Activated CD4-positive, alpha-beta T cell treated with anti-CD3 and anti-CD28 coated beads, Interleukin-2, Interleukin-4, amounts not matched to agents 100 ng/mL and 50 ng/mL, durations not matched to agents 16 hours and 8 hours (primary cell): ENCODE results near the gene PDE4A.
"Not testable (repeated sequence)": the region's sequence is repeated elsewhere in the genome, so short reads cannot be mapped to it uniquely, and the experiment has no call there.

Experiments
- DNase-seq: peaks from one replicate; pipeline ENCODE4 v3.0.0-alpha.2; 2020; ENCODE audit warnings: low spot score

PDE4A gene

DNA sequence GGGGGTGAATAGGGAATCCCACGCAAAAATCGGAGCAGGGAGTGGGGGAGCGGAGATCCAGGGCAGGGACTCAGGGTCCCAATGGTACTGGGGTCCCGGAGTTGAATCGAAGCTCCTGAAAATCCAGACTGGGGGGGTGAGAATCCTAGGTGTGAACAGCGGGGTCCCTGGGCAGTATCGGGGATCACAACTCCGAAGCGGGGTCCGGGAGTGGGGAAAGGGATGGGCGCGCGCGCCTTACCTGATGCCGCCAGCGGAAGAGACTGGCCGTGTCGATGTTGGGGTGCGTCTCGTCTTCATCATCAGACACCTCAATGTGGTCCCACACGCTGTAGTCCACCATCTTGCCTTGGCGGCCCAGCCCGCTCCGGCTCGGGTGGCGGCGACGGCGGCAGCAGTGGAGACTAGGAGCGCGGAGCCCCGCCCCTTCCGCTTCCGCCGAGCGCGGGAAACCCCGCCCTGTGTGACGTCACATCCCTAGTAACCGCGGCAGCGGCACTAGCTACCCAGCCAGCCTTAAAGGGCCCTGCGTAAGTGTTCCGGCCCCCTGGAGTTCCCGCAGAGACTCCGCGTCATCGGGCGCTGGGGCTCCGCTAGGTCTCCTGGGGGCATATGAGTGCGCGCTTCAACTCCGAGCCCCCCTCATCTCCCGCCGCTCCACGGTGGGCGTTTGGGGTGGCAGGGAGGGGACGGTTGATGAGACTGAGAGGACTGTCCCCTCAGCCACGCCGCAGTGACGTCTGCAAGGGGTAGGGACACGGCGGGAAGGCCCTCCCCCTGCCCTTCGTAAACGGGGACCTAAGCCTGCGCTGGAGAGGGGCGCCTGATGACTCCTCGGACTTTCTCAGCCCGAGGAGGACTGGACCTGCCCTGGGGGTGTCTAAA lies 17.0 kb upstream of the PDE4A start, which contains the start of gene CDC37:
TSS of gene CDC37 (minus strand) at position 406 of the 885 bp plus-strand sequence. CDS start at position 343, 63 bp downstream.
- DNase-seq, result peak; percentile 98

DNA sequence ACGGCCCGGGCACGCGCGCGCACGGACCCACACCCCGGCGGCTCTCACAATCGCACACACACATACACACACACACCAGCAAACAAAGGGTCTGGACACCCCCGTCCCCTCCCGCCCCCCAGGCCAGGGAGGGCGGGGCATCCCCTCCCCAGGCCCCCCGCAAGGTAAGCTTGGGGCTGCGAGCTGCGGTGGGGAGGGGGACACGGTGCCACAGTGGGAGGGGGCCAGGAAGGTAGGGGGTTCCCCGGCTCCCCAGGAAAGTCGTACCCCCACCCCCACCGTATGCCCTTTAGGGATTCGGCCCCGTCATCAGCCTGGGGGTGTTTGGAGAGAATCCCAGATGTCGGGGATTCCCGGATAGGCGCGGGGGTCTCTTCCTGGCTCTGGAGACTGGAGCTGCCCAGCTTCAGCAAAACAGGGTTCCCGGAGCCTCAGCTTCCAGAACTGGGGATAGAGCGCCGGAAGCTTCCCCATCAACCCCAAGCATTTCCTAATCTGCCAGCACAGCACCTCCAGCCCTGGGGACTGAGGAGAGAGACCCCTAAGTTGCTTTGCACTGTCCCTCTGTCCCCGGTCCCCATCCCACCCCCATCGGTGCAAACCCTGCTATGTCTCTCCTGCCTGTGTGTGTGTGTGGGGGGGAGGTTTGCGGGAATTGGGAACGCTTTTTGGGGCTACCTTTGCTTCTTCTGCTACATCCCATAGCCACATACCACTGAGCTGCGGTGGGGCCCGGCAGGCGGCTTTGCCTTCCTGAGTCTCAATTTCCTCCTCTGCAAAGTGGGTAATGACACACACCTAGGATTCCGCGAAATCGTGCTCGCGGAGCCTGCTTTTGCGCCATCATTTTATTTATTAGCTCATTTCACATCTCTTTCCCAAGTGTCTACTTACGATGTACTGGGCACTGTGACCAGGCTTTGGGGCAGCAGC lies 15.2 kb upstream of the PDE4A start:
- DNase-seq, result peak; percentile 67

DNA sequence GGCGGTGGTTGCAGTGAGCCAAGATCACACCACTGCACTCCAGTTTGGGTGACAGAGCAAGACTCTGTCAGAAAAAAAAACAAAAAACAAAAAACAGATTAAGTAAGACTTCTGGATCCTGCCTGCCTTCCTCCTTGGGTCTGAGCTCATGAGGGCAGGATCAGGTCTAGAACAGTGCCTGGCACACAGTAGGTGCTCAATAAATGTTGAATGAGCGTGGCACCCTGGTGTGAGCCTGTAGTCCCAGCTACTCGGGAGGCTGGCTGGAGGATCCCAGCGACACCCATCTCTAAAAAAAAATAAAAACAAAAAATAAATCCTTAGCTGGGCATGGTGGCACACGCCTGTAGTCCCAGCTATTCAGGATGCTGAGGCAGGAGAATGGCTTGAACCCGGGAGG lies 14.1 kb upstream of the PDE4A start:
- no peak for DNase-seq

DNA sequence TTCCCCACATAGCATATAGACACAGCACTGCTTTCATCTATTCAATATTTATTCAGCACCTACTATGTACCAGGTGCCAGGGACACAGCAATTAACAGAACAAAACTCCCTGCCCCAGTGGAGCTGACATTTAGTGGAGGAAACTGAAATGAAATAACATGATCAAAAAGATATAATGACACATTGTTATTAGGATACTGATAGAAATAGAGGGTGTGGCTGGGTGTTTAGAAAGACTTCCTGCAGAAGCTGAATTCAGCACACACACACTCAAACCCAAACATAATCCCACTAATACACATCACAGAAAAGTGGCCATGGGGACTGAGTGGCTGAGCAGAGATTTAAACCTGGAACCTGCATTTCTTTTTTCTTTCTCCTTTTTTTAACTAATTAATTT lies 13.2 kb upstream of the PDE4A start:
- DNase-seq, result no peak

DNA sequence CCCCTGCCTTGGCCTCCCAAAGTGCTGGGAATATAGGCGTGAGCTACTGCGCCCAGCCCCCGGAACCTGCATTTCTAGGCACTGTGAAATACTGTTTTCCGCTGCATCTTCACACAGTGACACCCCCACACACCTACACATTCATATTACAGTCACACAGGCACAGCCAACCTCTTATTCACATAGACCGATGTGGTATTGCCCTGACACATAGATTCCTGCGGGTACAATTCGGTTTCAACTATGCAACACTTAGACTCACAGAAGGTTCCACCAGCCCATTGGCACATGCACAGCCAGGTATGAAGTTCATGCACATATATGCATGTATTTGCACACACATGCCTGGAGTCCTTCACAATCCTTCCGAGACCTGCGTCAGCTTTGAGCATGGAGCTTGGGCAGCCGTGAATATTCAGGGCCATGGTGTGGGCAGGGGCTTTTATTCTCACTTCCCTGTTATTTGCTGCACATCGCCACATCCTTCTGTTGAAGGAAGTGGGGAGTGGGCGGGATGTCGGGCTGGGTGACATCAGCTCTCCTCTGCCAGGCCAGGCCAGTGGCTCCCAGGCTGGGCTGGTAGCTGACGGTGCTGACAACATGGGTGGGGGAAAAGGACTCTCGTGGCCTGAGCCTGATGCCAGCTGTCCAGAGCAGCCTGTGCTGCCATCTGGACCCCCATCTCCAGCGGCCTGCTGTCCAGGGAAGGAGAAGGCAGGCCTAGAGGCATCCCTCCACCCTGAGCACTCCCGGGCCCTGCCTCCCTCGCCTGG lies 11.6 kb upstream of the PDE4A start:
- DNase-seq, result peak; percentile 82

DNA sequence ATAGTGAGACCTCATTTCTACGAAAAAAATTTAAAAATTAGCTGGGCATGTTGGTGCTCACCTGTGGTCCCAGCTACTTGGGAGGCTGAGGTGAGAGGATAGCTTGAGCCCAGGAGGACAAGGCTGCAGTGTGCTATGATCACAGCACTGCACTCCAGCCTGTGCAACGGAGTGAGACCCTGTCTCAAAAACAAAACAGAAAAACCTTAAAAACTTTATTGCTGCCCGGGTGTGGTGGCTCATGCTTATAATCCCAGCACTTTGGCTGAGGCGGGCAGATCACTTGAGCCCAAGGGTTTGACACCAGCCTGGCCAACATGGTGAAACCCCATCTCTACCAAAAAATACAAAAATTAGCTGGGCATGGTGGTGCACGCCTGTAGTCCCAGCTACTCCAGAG lies 9.1 kb upstream of the PDE4A start:
- not testable (repeated sequence) for DNase-seq

DNA sequence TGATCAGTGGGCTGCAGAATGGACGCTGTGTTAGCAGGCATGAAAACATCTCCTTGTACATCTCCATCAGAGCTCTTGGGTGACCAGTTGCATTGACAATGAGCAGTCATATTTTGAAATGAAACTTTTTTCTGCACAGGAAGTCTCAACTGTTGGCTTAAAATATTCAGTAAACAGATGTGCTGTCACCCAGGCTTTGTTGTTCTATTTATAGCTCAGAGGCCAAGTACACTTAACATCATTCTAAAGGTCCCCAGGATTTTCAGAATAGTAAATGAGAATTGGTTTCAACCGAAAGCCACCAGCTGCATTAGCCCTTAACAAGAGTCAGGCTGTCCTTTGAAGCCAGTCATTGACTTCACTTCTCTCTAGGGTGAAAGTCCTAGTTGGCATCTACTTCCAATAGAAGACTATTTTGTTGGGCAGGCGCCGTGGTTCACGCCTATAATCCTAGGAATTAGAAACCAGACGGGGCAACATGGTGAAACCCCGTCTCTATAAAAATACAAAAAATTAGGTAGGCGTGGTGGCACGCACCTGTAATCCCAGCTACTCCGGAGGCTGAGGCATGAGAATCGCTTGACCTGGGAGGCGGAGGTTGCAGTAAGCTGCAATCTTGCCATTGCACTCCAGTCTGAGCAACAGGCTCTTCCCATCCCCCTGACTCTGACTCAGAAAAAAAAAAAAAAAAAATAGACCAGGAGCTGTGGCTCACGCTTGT lies 7.9 kb upstream of the PDE4A start:
- DNase-seq, result peak; percentile 86

DNA sequence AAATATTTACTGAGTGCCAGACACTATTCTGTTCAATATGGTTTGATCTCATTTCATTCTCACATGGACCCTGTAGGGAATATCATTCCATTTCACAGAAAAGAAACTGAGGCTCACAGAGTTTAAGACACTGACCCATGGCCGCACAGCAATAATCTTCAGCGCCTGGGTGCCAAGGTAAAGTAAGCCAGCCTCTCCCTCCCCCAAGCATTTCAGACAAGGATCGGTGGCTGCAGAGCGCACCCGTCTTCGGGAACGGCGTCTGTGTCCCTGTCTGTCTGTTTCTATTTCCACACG lies 4.3 kb upstream of the PDE4A start:
- DNase-seq, result no peak

DNA sequence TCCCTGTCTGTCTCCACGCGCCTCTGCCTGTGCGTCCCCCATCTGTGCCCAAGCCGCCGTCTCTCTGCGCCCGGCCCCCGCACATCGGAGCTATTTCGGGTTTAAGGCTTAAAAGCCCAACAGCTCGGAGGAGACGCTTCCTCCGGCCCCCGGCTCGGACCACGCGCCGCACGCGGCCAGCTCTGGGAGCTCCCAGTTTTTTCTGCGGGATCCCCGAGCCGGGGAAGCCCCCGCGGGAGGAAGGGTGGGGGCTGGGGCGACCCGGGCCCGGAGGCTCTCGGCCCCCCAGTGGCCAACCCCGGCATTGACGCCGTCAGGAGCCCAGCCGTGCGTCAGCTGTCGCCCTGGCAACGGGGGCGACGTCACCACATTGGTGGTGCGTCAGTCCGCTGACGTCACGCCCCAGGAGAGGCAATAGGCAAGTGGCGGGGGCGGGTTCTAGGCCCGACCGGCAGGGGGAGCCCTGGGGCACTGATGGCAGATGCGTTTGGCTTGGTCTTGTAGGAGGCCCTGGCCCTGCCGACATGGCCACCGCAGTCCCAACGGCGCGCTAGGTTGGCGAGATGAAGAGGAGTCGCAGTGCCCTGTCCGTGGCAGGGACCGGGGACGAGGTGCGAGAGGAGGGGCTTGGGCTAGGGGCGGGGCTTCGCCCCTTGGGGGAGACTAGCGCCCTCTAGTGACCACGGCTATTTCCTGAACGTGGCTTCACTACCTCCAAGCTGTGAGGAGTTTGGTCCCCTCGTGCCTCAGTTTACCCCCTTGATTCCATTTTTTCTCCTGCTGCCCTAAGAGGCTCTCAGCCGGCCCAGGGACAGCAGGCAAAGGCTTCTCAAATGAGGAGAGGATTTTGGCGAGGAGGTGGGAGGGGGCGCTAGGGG lies 3.7 kb upstream of the PDE4A start:
- peak; percentile 94 for DNase-seq

DNA sequence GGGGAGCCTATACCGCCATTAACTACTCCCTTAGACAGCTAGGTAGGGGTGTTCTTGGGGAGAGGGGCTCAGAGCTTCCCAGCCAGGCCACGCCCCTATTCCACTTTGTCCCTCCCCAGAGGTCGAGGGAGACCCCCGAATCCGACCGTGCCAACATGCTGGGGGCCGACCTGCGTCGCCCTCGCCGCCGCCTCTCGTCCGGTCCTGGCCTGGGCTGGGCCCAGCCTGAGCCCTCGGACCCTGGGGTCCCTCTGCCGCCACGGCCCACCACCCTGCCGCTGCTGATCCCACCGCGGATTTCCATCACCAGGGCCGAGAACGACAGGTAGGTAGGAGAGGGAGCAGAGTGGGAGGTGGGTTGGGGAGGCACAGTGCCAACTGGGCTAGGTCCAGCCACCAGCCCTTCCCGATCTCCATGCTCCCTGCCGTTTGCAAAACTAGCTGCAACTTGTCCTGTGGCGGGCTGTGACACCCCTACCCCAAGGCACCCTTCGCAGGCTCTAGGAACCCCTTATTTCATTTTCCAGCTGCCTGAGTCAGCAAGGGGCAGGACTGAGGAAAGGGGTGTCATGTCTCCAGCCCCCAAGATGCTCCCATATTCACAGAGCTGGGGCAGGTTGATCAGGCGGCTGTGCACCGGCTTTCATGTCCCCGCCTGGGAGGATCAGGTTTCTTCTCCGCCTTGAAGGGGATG lies 2.6 kb upstream of the PDE4A start:
- no peak for DNase-seq

DNA sequence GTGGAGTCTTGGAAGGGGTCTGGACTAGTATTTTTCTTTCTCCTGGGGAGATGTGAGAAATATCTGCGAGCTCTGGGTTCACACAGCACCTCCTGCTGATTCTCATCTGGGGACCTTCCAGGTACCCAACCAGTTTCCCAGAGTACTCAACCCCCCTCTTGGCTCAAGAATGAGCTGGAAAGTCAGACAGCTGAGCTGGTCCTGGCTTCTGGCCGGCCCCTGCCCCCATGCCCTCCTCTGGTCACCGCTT lies 2.2 kb upstream of the PDE4A start:
- DNase-seq, result no peak

DNA sequence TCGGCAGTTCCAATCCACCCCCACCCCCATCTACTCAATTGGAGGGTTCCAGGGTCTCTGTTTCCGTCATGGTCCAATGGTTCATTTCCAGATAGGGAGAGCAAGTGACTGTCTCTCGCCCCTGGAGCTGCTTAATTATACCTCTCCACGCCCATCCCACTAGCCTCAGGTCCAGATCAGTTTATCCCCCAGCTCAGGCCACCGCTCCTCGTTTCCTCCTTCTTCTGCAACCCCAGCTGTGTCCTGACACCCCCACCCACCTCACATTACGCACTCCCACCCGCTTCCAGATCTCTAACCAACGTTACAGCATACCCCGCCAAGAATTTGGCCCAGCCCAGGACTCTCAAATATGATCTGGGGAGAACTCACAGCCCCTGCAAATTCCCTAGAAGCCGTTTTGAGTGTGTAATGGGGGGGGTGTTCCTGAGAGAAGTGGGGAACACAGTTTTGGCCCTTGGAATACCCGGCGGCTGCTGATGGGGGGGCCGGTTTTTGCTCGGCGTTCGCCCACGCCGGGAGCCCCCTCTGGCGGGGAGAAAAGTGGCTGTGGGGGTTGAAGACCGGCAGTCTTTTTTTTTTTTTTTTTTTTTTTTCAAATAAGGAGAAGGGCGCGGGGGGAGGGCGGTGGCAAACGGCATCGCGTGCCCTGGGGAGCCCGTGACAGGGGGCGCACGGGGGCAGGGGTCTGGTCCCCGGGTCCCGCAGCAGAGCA lies 1.7 kb upstream of the PDE4A start:
- no peak for DNase-seq

DNA sequence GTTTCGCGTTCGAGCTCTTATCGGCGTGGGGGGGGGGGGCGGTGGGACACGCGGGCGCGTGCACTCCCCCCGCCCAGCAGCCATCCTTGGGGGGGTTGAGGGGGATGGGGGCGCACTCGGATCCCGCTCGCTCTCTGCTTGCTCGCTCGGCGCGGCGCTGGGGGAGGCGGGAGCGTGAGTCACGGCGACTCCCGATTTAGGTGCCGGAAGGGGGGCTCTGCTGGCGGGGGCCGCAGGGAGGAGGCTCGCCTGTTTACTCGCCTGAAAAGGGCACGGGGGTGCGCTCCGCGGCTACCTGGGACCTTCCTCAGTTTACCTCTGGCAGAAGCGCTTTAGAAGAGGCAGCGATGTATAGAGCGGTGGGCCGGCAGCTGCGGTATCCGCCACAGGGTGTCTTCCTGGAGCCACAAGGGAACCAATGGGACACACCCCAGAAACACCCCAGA lies 1.1 kb upstream of the PDE4A start:
- no peak for DNase-seq

DNA sequence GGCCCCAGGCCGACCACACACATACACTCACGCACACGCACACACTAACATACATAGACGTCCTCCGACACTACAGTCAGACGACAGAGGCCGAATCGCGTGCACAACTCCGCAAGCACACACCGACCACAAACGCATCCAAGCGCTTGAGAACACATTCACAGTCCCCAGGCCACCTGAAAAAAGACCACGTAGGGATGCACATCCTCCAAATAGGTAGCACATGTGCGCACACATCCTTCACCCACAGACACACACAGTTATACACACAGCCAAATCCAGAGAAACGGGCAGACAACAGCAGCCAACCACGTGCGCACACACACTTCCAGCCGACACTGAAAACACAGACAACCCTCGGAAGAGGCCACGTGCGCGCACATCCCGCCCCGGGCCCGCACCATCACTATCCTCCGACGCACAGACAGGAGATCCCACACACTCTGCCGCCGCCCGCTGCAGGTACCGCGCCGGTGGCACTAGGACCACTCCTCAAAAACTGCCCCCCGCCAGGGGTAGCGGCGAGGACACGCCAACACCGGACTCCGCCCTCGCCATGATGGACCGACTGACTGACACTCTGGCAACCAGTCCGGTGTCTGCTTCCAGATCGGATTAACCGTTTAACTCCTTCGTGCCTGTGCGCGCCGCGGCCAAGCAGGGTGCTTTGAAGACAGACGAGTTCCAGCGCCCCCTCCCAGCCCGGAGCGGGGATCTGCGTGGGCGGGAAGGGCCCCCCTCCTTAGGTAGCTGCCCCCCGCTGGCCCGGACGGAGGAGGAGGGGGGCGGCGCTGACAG lies 493 bp upstream of the PDE4A start:
- peak; percentile 49 for DNase-seq

DNA sequence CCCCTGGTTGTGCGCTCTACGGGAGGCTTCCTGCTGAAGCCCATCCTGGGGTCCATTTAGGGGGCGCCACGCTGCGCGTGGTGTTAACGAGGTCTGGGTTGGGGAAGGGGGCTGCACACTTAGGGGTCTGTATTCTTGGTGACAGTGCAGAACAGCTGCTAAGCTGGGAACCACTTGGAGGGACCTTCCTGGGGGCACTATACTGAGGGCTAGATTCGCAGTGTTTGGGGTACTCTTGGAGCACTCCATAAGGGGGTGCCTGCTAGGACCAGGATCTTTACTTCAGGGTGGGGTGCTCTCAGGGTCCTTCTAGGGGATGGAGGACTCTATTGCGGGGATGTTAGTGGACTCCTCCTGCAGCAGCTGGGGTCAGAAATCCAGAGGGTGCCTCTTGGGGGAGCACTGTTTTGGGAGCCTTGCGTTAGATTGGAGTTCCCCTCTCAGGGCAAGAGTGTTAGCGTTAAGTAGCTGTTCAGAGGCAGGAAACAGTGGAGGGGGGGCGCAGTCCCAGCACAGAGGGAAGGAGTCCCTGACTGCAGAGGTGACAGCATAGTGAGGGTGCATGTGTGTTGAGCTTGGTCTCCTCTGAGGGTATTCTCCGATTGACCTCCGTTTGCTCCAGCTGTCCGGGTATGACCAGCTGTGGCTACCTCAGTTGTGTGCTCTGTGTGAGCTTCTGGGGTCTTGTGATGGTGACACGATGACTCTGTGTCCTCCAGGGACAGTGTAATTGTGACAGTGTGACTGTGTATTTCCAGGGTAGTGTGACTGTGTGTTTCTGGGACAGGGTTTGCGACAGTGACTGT lies 1.1 kb downstream of the PDE4A start:
- no peak for DNase-seq

DNA sequence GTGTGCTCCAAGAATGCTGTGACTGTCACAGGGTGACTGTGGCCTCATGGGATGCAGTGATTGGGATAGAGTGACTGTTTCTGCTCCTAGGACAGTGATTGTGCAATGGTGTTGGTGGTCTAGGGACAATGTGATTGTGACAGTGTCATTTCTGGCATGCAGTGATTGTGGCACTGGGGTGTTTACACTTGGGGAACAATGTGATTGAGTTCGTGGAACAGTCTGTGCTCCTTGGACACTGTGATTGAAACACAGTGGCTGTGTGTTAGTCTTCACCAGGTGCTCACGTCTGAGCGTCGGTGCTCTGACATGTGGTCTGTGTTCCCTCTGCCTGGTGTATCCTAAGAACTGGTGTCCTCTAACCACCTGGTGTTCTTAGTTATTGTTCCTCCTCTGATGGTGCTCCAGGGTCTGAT lies 1.7 kb downstream of the PDE4A start:
- no peak for DNase-seq

DNA sequence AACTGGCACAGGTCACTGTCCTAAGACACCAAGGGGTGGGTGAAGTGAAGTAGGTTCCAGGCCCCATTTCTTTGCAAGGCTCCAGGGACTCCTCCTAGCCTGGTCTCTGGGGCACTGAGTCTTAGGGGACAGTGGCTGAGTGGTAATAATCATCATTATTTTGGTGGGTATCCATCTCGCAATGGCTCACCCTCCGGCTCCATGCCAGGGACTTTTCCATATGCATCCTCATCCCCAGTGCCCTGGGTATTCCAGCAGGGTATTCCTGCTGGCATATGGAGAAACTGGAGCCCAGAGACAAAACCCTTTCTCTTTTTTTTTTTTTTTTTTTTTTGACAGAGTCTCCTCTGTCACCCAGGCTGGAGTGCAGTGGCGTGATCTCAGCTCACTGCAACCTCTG lies 2.5 kb downstream of the PDE4A start:
- DNase-seq, result no peak
